Measurements from ENCODE around the gene ARFGAP2. TPM values are rescaled to one million over a fixed set of nuclear protein-coding genes. Genes with fewer than 3 reads are reported as not detected.
"Not testable (repeated sequence)": the region's sequence is repeated elsewhere in the genome, so short reads cannot be mapped to it uniquely, and the experiment has no call there.

Gene ARFGAP2
- total RNA-seq, 1 experiment from 2014 or later = 61.7 TPM

DNA sequence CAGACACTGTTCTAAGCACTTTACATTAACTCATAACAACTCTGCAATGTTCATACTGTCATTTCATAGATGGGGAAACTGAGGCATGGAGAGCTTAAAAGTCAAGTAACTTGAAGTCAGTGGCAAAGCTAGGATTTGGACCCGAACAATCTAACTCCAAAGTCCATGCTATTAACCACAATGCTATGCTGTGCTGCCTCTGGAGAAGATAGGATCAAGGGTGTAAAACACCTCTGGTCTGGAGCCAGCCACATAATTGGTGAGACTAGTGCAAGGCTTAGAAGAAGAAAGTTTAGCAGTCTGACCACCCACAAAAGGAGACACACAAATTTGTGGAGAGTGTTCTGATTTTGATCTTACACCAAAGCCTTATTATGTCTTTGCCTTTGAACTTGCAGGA is 43.7 kb downstream of the ARFGAP2 start:
- in situ Hi-C loops (cut with HindIII; ENCODE audit: low pct_unique_long_range_greater_than_20kb, low sequenced_read_pairs) = no loop called here
- no peak for DNase-seq (ENCODE audit: low read depth, low spot score)

DNA sequence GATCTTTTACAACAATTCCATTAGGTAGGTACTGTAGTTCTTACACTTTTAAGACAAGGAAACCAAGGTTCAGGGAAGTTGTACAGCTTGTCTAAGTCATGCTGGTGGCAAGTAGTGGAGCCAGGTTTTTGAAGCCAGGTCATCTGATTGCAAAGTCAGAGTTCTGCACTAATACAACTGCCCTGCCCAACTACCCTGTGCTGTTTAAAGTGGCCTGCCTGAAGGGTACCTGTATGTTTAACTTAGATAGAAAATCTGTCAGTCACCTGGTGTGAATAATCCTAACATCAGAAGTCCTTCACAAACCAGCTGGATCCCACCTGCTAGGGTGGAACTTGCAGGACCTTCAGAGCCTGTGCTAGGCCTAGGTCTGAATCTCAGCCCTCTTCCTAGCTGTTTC is 44.2 kb downstream of the ARFGAP2 start:
- no peak for DNase-seq (ENCODE audit: low read depth, low spot score)
- in situ Hi-C loops (cut with HindIII; ENCODE audit: low pct_unique_long_range_greater_than_20kb, low sequenced_read_pairs) = no loop called here

- in situ Hi-C loops (cut with HindIII; ENCODE audit: low pct_unique_long_range_greater_than_20kb, low sequenced_read_pairs) = no loop called here
- no peak for DNase-seq (ENCODE audit: low read depth, low spot score)
Measured at GRCh38 chr11:47131136-47131535, 45.5 kb downstream of the ARFGAP2 start.

DNA sequence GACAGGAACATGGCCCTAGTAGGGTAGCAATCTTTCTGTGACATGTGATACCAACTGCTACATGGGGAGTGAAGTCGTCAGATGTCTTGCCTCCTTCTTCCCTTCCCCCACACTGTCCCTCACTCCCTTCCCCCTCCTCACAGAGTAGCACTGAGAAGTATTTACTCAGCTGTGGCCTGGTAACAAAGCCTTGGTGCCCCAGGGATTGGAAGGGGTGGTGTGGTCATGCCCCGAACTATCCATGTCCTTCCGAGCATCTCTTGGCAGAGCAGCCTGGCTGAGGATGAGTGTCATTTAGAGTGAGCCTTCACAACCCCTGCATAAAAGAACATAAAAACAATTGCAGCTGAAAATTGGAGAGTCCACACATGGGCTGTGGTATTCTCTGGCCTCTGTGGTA is 46.1 kb downstream of the ARFGAP2 start:
- no peak for DNase-seq (ENCODE audit: low read depth, low spot score)

GRCh38 chr11:47127213-47127612 is 49.5 kb downstream of the ARFGAP2 start:
- in situ Hi-C loops (cut with HindIII; ENCODE audit: low pct_unique_long_range_greater_than_20kb, low sequenced_read_pairs) = no loop called here
- DNase-seq (ENCODE audit: low read depth, low spot score) = no peak

More for the DNA sequence above, 46.1 kb downstream of the ARFGAP2 start:
- in situ Hi-C loops (cut with HindIII; ENCODE audit: low pct_unique_long_range_greater_than_20kb, low sequenced_read_pairs) = no loop called here

GRCh38 chr11:47125083-47125482 is 51.6 kb downstream of the ARFGAP2 start:
- in situ Hi-C loops (cut with HindIII; ENCODE audit: low pct_unique_long_range_greater_than_20kb, low sequenced_read_pairs) = no loop called here
- no peak for DNase-seq (ENCODE audit: low read depth, low spot score)

DNA sequence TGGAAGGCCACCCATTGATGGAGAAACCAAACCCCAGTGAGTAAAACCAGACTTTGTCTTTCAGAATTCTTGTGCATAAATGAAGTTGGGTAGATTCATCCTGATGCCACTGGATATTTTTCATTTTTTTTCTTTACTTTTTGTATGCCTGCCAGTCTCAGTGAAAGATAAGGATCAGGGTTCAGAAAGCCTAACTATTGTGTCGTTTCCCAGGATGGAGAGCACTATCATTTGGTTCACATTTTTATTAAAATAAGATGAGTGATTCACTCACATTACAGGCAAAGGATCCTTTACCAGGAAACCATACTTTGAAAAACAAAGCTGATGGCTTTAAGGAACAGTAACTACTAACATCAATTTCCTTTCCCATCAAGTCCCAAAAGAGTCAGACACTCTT is 52.0 kb downstream of the ARFGAP2 start:
- DNase-seq (ENCODE audit: low read depth, low spot score) = no peak
- in situ Hi-C loops (cut with HindIII; ENCODE audit: low pct_unique_long_range_greater_than_20kb, low sequenced_read_pairs) = no loop called here

DNA sequence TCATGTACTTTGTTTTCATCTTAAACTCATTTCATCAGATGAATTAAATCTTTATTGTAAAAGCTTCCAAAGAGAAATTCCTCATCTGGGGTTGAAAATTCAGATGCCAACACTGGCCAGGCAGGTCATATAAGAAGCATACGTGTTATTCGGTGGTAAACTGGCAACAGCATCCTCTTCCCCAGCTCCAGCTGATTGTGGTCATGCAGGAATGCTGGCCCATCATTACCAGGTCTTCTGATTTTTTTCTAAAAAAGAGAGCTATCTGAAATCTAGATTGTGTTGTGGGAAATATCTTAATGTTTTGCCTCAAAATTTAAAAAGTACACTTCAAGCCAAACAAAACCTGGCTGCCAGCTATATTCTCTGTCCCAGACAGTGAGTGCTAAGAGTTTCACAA is 53.6 kb downstream of the ARFGAP2 start:
- DNase-seq (ENCODE audit: low read depth, low spot score) = no peak
- in situ Hi-C loops (cut with HindIII; ENCODE audit: low pct_unique_long_range_greater_than_20kb, low sequenced_read_pairs) = no loop called here

GRCh38 chr11:47121731-47122130 is 54.9 kb downstream of the ARFGAP2 start:
- in situ Hi-C loops (cut with HindIII; ENCODE audit: low pct_unique_long_range_greater_than_20kb, low sequenced_read_pairs) = no loop called here
- DNase-seq (ENCODE audit: low read depth, low spot score) = no peak

GRCh38 chr11:47121056-47121455 is 55.6 kb downstream of the ARFGAP2 start:
- in situ Hi-C loops (cut with HindIII; ENCODE audit: low pct_unique_long_range_greater_than_20kb, low sequenced_read_pairs) = no loop called here
- DNase-seq (ENCODE audit: low read depth, low spot score) = no peak

DNA sequence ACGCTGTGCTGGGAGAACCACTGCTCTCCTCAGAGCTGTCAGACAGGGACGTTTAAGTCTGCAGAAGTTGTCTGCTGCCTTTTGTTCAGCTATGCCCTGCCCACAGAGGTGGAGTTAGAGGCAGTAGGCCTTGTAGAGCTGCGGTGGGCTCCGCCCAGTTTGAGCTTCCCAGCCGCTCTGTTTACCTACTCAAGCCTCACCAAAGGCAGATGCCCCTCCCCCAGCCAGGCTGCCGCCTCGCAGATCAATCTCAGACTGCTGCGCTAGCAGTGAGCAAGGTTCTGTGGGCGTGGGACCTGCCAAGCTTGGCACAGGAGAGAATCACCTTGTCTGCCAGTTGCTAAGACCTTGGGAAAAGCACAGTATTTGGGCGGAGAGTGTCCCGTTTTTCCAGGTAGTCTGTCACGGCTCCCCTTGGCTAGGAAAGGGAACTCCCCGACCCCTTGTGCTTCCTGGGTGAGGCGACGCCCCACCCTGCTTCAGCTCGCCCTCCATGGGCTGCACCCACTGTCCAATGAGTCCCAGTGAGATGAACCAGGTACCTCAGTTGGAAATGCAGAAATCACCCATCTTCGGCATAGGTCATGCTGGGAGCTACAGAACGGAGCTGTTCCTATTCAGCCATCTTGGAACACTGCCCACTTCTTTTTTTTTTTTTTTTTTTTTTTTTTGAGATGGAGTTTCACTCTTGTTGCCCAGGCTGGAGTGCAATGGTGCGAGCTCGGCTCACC is 57.6 kb downstream of the ARFGAP2 start:
- DNase-seq (ENCODE audit: low read depth, low spot score); in situ Hi-C loops (cut with HindIII; ENCODE audit: low pct_unique_long_range_greater_than_20kb, low sequenced_read_pairs): not testable (repeated sequence)

Small RNAs within 50 kb of the gene (small RNA-seq; reads per million reads assigned to genes)
- gene MIR6745 = 0 reads per million in 2 experiments

Other genes with a start within 250 kb of the ARFGAP2 start
- 12.2 and 14.7 TPM in 2 replicates for gene CSTPP1, start 240.1 kb downstream of the ARFGAP2 start, total RNA-seq (2014; rRNA removed; shearing (Covaris generic))
- 33.7 and 36.3 TPM in 2 replicates for gene PACSIN3, start 9.6 kb upstream of the ARFGAP2 start, total RNA-seq (2014; rRNA removed; shearing (Covaris generic))
- gene DDB2, start 38.1 kb upstream of the ARFGAP2 start, total RNA-seq (2014; rRNA removed; shearing (Covaris generic)) = 56.7 and 62.4 TPM in 2 replicates
- 38.8 and 44.8 TPM in 2 replicates for gene ACP2, start 71.9 kb upstream of the ARFGAP2 start, total RNA-seq (2014; rRNA removed; shearing (Covaris generic))
- gene NR1H3, start 81.1 kb upstream of the ARFGAP2 start, total RNA-seq (2014; rRNA removed; shearing (Covaris generic)) = 6.7 and 7.4 TPM in 2 replicates
- 15.7 and 16.2 TPM in 2 replicates for gene MADD, start 93.3 kb upstream of the ARFGAP2 start, total RNA-seq (2014; rRNA removed; shearing (Covaris generic))
- not detected in 2 replicates for gene MYBPC3, start 175.8 kb upstream of the ARFGAP2 start, total RNA-seq (2014; rRNA removed; shearing (Covaris generic))
- not detected in 2 replicates for gene SPI1, start 201.7 kb upstream of the ARFGAP2 start, total RNA-seq (2014; rRNA removed; shearing (Covaris generic))
- gene SLC39A13, start 231.7 kb upstream of the ARFGAP2 start, total RNA-seq (2014; rRNA removed; shearing (Covaris generic)) = 34.9 and 38.6 TPM in 2 replicates
- gene PSMC3, start 249.6 kb upstream of the ARFGAP2 start, total RNA-seq (2014; rRNA removed; shearing (Covaris generic)) = 152 and 165 TPM in 2 replicates

Measured in SK-MEL-5 (cell line).